ENCODE data around the gene LRRC25. TPM values are rescaled to one million over a fixed set of nuclear protein-coding genes. Genes with fewer than 3 reads are reported as not detected.

Gene LRRC25
- total RNA-seq, 4 donors from 2014 or later: 1.1 to 7.1 (median 2.2) TPM

DNA sequence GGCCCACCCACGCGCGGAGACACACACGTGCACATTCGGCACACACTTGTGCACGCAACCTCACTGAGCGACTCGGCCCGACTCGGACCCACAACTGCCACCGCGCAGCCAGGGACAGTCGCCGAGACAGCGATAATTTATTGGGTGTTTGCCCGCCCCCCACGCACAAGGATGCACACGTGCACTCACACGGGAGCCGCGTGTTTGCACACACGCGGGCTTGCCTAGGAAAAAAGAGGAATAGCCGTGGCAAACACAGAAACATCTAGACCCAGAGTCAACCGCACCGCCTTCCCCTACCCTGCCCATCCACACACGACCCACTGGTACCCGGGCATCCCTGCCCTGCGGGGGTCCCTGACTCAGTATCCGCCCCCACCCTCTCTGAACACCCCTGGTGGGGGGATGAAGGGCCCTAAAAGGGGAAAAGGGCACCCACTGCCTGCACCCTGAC is 20.6 kb upstream of the LRRC25 start:
- Histone ChIP-seq H3K4me1 (peaks cover 44 to 59% of the 10 kb centered on the region in 2 donors), H3K36me3 (no peaks in the 10 kb centered on the region), H3K9me3 (no peaks in the 10 kb centered on the region), H3K4me3 (replicated peaks in 1 of 3) (peak overlapping the region in 1 of 3 donors; percentile 38), H3K27me3 (no peaks in the 10 kb centered on the region), H3K27ac (peak overlapping the region; percentile 87 to 90 (median 90))
- no peak for TF ChIP-seq POLR2A (IDR thresholded peaks at IDR 0.05)
- TF ChIP-seq, protein P1, sequence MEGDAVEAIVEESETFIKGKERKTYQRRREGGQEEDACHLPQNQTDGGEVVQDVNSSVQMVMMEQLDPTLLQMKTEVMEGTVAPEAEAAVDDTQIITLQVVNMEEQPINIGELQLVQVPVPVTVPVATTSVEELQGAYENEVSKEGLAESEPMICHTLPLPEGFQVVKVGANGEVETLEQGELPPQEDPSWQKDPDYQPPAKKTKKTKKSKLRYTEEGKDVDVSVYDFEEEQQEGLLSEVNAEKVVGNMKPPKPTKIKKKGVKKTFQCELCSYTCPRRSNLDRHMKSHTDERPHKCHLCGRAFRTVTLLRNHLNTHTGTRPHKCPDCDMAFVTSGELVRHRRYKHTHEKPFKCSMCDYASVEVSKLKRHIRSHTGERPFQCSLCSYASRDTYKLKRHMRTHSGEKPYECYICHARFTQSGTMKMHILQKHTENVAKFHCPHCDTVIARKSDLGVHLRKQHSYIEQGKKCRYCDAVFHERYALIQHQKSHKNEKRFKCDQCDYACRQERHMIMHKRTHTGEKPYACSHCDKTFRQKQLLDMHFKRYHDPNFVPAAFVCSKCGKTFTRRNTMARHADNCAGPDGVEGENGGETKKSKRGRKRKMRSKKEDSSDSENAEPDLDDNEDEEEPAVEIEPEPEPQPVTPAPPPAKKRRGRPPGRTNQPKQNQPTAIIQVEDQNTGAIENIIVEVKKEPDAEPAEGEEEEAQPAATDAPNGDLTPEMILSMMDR (IDR thresholded peaks at IDR 0.05): no peak
- WGBS, 2 donors: 15 to 18% methylated on average over 7 to 22 of the region's 30 CpGs
- intact Hi-C loops (cut with DNase I): loop anchor here (10.0 kb wide), 2 partner anchors 163 to 213 kb away; partner anchors contain the start of gene RAB3A
- DNase-seq: no peak

DNA sequence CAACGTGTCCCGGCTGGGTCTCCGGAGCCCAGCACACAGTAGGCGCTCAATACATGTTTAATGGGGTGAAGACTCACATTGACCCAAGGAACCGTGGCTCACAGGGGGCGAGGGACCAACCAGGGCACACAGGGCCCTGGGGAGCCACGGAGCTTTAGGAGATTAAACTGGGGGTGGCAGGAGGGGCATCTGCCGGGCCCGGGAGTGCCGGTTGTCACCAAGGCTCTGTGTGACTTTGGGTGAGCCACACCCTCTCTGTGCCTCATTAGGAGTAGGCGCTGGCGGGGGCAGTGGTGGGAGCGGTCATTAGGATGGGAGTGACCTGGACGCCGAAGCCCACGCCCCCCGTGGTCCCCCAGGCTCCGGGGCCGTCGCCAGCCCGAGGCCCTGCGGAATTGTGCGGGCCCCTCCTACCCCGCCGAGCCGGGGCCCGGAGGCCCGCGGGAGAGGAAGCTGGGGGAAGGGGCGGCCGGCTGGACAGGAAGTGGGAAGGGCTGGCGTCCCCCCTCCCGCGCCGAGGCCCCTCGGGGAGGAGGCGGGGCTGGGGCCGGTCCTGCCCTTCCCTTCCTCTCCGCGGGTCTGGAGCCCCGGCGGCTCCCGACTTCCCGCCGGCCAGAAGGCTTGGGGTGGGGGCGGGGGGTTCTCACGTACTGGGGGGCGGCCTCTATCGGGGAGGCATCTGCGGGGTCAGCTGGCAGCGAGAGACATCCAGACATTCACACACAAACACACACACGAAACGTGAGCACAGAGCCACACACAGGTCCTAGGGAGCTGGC is 20.0 kb upstream of the LRRC25 start:
- DNase-seq: peak; percentile 50 to 62
- Histone ChIP-seq H3K9me3 (no peaks in the 10 kb centered on the region), H3K27me3 (no peaks in the 10 kb centered on the region), H3K36me3 (no peaks in the 10 kb centered on the region), H3K27ac (peak overlapping the region; percentile 87 to 90 (median 90)), H3K4me1 (peaks cover 44 to 59% of the 10 kb centered on the region in 2 donors), H3K4me3 (replicated peaks in 1 of 3) (peak overlapping the region in 1 of 3 donors; percentile 38)
- TF ChIP-seq, protein P1 (IDR thresholded peaks at IDR 0.05): no peak
- intact Hi-C loops (cut with DNase I): loop anchor here (10.0 kb wide), 2 partner anchors 163 to 213 kb away; partner anchors contain the start of gene RAB3A
- WGBS, 2 donors: 2 to 3% methylated on average over 10 to 11 of the region's 53 CpGs

DNA sequence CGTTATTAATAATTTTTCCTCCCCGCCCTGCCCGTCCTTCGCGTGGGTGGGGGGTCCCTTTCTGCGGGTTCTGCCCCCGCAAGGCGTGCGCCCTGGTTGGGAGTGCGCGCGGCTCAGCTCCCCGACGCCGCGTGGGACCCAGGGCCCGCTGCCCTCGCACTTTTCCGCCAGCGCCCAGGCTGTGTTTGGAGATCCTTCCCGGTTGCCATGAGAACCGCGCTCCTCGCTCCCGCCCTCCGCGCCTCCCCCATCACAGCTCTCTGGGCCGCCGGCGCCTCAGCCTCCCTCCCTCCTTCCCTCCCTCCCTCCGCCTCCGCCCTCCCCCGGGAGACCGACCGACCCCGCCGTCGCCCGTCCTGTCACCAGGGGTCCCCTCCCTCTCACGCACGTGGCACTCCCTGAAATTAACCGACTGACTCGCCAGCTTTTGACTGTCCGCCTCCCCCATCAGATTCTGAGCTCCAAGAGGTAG is 19.4 kb upstream of the LRRC25 start:
- Histone ChIP-seq H3K27ac (peak overlapping the region; percentile 87 to 90 (median 90)), H3K36me3 (no peaks in the 10 kb centered on the region), H3K9me3 (no peaks in the 10 kb centered on the region), H3K27me3 (no peaks in the 10 kb centered on the region), H3K4me3 (replicated peaks in 1 of 3) (peak overlapping the region in 1 of 3 donors; percentile 38), H3K4me1 (peaks cover 44 to 59% of the 10 kb centered on the region in 2 donors)
- intact Hi-C loops (cut with DNase I): loop anchor here (10.0 kb wide), 2 partner anchors 162 to 212 kb away; partner anchors contain the start of gene RAB3A
- DNase-seq: peak; percentile 71 to 81
- no peak for TF ChIP-seq POLR2A (IDR thresholded peaks at IDR 0.05)
- TF ChIP-seq, protein P1 (IDR thresholded peaks at IDR 0.05): no peak
- 1% methylated on average over 33 to 41 of the region's 44 CpGs for WGBS, 2 donors

DNA sequence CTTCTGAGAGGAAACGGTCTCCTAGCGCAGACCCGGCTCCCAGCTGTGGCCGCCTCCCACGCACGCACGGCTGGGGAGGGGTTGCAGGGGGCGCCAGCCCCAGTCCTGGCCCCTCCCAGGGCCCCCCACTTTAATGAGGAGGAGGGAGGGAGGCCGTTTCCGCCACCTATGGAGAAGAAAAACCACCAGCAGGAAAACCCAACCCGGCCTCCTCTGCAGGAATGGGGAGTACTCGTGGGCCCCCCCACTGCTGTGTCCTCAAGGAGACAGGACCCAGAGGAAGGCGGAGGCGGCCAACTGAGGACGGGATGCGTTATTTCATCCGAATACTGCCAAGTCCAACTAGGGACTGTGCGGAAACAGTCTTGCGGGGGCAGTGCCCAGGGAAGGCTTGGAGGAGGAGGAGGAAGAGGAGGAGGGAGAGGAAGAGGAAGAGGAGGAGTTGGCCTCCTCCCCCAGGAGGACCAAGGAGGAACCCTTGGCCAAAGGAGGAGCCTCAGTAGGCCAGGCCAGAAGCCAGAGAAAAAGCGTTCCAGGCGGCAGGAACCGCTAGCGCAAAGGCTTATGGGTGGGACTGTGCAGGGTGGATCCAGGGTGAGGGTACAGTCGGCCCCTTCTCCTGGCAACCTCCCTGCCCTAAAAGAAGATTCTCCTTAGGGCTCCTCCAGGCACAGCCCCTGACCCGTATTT is 17.9 kb upstream of the LRRC25 start:
- 42 to 50% methylated on average over 24 to 25 of the region's 25 CpGs for WGBS, 2 donors
- Histone ChIP-seq H3K4me1 (peaks cover 36 to 45% of the 10 kb centered on the region in 2 donors), H3K27me3 (no peaks in the 10 kb centered on the region), H3K4me3 (replicated peaks in 1 of 3) (no peak overlapping the region), H3K9me3 (no peaks in the 10 kb centered on the region), H3K36me3 (no peaks in the 10 kb centered on the region), H3K27ac (peak overlapping the region; percentile 62 to 90 (median 90))
- TF ChIP-seq, protein P1 (IDR thresholded peaks at IDR 0.05): no peak
- peak in 1 of 2 donors; percentile 29 for TF ChIP-seq POLR2A (IDR thresholded peaks at IDR 0.05)
- intact Hi-C loops (cut with DNase I): loop anchor here (10.0 kb wide), 2 partner anchors 161 to 211 kb away; partner anchors contain the start of gene RAB3A
- no peak for DNase-seq
